ENCODE data around the gene SERPINB3. TPM values are rescaled to one million over a fixed set of nuclear protein-coding genes. Genes with fewer than 3 reads are reported as not detected.
A peak's percentile ranks its signal among the peaks of the same experiment; 100 is the strongest.

Gene SERPINB3
- polyA plus RNA-seq, 2 of the 4 experiments (the other 2 are of a cell fraction), result 0.19 TPM; not detected in 1

DNA sequence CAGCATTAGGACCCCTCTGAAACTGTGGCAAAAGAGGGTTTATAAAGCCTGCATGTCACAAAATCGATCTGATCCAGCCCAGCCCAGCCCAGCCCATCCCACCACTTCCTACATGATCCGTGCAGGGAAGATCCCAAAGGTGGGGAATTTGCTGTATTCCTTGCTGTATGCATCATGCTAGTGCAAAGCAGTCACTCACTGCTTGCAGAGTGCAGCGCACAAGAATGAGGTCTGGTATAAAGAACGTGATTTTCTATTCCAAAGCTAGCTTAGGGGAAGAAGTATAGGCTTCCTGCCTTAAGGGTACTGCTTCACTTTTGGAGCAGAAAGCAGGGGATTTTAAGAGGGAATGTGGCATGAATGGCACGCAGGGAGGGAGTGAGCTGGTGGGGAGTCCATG, 22.2 kb upstream of the SERPINB3 start:
- TF ChIP-seq HEYL (CRISPR knock-in tag; IDR thresholded peaks at IDR 0.05) (peak; percentile 70), CEBPB (IDR thresholded peaks at IDR 0.05) (no peak)
- ChIA-PET POLR2A (no interaction called here), CTCF (no interaction called here)
- Histone ChIP-seq H3K4me3 (no peak overlapping the region), H3K4me1 (peaks cover 27% of the 10 kb centered on the region), H3K9me3 (no peaks in the 10 kb centered on the region), H3K4me2 (peak overlapping the region; percentile 60), H3K27ac (peak overlapping the region; percentile 77 to 85)
- ATAC-seq (no peak), FAIRE-seq (no peak), DNase-seq (ENCODE audit: low read depth in 1 of 2, low spot score in 1 of 2) (no peak)
- 11% methylated on average over 4 of the region's 5 CpGs for WGBS (ENCODE audit: missing lambda C conversion rate)

DNA sequence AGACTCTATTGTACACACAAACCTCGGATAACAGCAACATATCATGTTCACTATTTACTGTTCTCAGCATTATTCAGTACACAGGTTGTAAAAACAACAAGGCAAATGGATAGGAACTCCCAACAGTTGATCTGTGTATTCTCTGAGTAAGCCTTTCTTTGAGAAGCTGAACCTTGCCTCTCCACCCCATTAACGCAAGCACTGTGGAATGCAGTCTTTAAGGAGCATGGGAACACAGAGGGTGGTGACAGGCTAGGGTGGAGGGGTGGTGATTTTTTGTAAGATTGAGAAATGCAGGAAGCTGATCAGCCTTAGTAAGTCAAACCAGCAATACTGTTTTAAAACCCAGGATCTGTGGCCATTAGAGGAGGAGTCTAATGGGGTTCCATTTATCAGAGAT, 21.5 kb upstream of the SERPINB3 start:
- Histone ChIP-seq H3K4me2 (peak overlapping the region; percentile 60), H3K4me3 (no peak overlapping the region), H3K27ac (peak overlapping the region; percentile 77 to 85), H3K9me3 (no peaks in the 10 kb centered on the region), H3K4me1 (peaks cover 27% of the 10 kb centered on the region)
- ChIA-PET POLR2A (no interaction called here), CTCF (no interaction called here)
- FAIRE-seq (no peak), ATAC-seq (peak; percentile 91), DNase-seq (ENCODE audit: low read depth in 1 of 2, low spot score in 1 of 2) (peak; percentile 16 to 92)
- 0% methylated on average over 2 of the region's 2 CpGs for WGBS (ENCODE audit: missing lambda C conversion rate)
- TF ChIP-seq FOSL2 (IDR thresholded peaks at IDR 0.05) (no peak), FOSL2 (CRISPR knock-in tag; IDR thresholded peaks at IDR 0.05) (peak; percentile 56; the same call in 1 of the 2 replicates), EP300 (IDR thresholded peaks at IDR 0.05) (peak; percentile 49 to 64; a peak in 3 of 5 replicates), ZFP36 (IDR thresholded peaks at IDR 0.05; ENCODE audit: borderline replicate concordance, partially characterized antibody) (peak; percentile 19), HDAC2 (IDR thresholded peaks at IDR 0.05) (no peak), FOXS1 (CRISPR knock-in tag; IDR thresholded peaks at IDR 0.05) (peak; percentile 57; the same call in 1 of the 2 replicates), MAFK (IDR thresholded peaks at IDR 0.05; ENCODE audit: partially characterized antibody) (peak; percentile 53), POLR2AphosphoS2 (conservative IDR thresholded peaks at IDR 0.05; ENCODE audit: low read length) (no peak), KDM5A (IDR thresholded peaks at IDR 0.05) (no peak), ZC3H11A (IDR thresholded peaks at IDR 0.05) (no peak), CEBPB (IDR thresholded peaks at IDR 0.05) (peak; percentile 22 to 70; a peak in 2 of 4 replicates), CBX8 (IDR thresholded peaks at IDR 0.05) (no peak), GATA3 (IDR thresholded peaks at IDR 0.05; ENCODE audit: borderline replicate concordance) (peak; percentile 84), SMC3 (IDR thresholded peaks at IDR 0.05) (no peak), JUN (IDR thresholded peaks at IDR 0.05) (0 out of 5 replicates have a peak, but pooled peaks have one; percentile 28 to 37)
- TF ChIP-seq, protein P1, sequence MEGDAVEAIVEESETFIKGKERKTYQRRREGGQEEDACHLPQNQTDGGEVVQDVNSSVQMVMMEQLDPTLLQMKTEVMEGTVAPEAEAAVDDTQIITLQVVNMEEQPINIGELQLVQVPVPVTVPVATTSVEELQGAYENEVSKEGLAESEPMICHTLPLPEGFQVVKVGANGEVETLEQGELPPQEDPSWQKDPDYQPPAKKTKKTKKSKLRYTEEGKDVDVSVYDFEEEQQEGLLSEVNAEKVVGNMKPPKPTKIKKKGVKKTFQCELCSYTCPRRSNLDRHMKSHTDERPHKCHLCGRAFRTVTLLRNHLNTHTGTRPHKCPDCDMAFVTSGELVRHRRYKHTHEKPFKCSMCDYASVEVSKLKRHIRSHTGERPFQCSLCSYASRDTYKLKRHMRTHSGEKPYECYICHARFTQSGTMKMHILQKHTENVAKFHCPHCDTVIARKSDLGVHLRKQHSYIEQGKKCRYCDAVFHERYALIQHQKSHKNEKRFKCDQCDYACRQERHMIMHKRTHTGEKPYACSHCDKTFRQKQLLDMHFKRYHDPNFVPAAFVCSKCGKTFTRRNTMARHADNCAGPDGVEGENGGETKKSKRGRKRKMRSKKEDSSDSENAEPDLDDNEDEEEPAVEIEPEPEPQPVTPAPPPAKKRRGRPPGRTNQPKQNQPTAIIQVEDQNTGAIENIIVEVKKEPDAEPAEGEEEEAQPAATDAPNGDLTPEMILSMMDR (IDR thresholded peaks at IDR 0.05), result no peak
- TF ChIP-seq, protein P2, sequence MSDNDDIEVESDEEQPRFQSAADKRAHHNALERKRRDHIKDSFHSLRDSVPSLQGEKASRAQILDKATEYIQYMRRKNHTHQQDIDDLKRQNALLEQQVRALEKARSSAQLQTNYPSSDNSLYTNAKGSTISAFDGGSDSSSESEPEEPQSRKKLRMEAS (IDR thresholded peaks at IDR 0.05), result peak; percentile 32; the same call in 1 of the 2 replicates

DNA sequence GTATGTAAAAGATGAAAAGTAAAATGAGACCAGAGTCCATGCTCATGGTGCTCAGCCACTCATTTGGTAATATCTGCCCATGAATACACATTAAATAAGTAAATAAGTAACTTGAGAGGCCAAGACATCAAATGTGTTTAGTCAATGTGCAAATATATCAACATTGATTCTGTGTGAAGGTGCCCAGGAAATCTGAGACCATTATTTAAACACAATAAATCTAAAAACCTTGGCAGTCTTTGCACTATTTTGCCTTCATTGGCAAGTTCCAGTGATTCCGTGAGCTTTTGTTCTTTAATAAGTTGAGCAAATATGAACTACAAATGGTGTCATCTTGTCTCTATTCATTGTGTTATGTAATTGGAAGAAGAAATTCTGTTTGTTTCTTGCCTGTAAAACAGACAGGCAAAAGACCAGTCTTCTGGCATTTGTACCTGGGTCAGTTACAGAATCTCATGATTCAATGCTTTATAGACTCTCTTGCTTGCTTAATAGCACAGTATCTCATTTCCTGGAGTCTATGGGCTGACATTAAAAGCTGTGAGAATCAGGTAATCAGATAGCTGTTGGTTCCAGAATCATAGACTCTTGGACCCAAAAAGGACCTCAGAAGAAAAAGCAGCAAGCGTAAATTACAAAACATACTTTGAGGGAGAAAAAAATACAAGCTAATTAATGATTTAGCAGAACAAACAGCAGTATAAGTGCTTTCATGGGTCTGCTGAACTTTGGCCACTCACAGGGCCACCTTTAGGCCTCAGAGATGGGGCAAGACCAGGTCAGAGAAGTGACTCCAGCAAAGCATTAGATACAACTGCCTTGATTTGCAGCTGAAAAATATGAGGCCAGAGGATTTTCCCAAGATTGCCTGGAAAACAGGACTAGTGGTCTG, 20.0 kb upstream of the SERPINB3 start:
- Histone ChIP-seq H3K4me1 (peaks cover 34% of the 10 kb centered on the region), H3K4me3 (no peak overlapping the region), H3K9me3 (no peaks in the 10 kb centered on the region), H3K4me2 (peak overlapping the region; percentile 60), H3K27ac (peak overlapping the region; percentile 76 to 81)
- 18% methylated on average over 2 of the region's 2 CpGs for WGBS (ENCODE audit: missing lambda C conversion rate)
- POLR2A ChIA-PET, result no interaction called here
- DNase-seq (ENCODE audit: low read depth in 1 of 2, low spot score in 1 of 2), result peak in 1 of 2 experiments; percentile 87
- peak; percentile 51 to 72; a peak in 3 of 6 replicates for ATAC-seq
- no peak for FAIRE-seq
- CTCF ChIA-PET, result no interaction called here
- TF ChIP-seq MYC (IDR thresholded peaks at IDR 0.05; ENCODE audit: borderline replicate concordance, low read length), result no peak
- TF ChIP-seq CHD4 (IDR thresholded peaks at IDR 0.05; ENCODE audit: borderline replicate concordance), result no peak
- TF ChIP-seq KDM1A (IDR thresholded peaks at IDR 0.05; ENCODE audit: low read depth), result no peak
- TF ChIP-seq SMC3 (IDR thresholded peaks at IDR 0.05), result no peak
- peak; percentile 68 to 70; a peak in 3 of 5 replicates for TF ChIP-seq EP300 (IDR thresholded peaks at IDR 0.05)
- TF ChIP-seq CEBPB (IDR thresholded peaks at IDR 0.05), result 0 out of 4 replicates have a peak, but pooled peaks have one; percentile 40 to 42
- TF ChIP-seq, protein P3, sequence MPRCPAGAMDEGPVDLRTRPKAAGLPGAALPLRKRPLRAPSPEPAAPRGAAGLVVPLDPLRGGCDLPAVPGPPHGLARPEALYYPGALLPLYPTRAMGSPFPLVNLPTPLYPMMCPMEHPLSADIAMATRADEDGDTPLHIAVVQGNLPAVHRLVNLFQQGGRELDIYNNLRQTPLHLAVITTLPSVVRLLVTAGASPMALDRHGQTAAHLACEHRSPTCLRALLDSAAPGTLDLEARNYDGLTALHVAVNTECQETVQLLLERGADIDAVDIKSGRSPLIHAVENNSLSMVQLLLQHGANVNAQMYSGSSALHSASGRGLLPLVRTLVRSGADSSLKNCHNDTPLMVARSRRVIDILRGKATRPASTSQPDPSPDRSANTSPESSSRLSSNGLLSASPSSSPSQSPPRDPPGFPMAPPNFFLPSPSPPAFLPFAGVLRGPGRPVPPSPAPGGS (IDR thresholded peaks at IDR 0.05), result 0 out of 3 replicates have a peak, but pooled peaks have one; percentile 42
- no peak for TF ChIP-seq NFE2L2 (conservative IDR thresholded peaks at IDR 0.05; ENCODE audit: low read length)
- no peak for TF ChIP-seq HDAC2 (IDR thresholded peaks at IDR 0.05)
- TF ChIP-seq ESRRA (IDR thresholded peaks at IDR 0.05; ENCODE audit: borderline replicate concordance, low read length), result no peak
- peak; percentile 39; the same call in 1 of the 2 replicates for TF ChIP-seq JUNB (IDR thresholded peaks at IDR 0.05)
- TF ChIP-seq, protein P4, sequence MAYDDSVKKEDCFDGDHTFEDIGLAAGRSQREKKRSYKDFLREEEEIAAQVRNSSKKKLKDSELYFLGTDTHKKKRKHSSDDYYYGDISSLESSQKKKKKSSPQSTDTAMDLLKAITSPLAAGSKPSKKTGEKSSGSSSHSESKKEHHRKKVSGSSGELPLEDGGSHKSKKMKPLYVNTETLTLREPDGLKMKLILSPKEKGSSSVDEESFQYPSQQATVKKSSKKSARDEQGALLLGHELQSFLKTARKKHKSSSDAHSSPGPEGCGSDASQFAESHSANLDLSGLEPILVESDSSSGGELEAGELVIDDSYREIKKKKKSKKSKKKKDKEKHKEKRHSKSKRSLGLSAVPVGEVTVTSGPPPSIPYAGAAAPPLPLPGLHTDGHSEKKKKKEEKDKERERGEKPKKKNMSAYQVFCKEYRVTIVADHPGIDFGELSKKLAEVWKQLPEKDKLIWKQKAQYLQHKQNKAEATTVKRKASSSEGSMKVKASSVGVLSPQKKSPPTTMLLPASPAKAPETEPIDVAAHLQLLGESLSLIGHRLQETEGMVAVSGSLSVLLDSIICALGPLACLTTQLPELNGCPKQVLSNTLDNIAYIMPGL (CRISPR knock-in tag; IDR thresholded peaks at IDR 0.05; ENCODE audit: borderline replicate concordance), result no peak
- TF ChIP-seq HEYL (CRISPR knock-in tag; IDR thresholded peaks at IDR 0.05), result peak; percentile 43; the same call in 1 of the 2 replicates
- no peak for TF ChIP-seq NR3C1 (IDR thresholded peaks at IDR 0.05)
- no peak for TF ChIP-seq FOSL2 (IDR thresholded peaks at IDR 0.05)
- peak; percentile 52 for TF ChIP-seq FOSL2 (CRISPR knock-in tag; IDR thresholded peaks at IDR 0.05)
- TF ChIP-seq CBX2 (IDR thresholded peaks at IDR 0.05; ENCODE audit: borderline replicate concordance, low read depth), result no peak

Data from A549 (cell line).